BJ (cell line): ENCODE data around the gene TMEM128. TPM values are rescaled to one million over a fixed set of nuclear protein-coding genes. Genes with fewer than 3 reads are reported as not detected.

Source experiments
- CTCF ChIA-PET: fragments of 350-600 bp; formaldehyde crosslinking; extraction: SDS; loops from one replicate; lab custom pipeline; 2021; ENCODE audit warnings: antibody characterized with exemption, inconsistent platforms; lab: Yijun Ruan, JAX
- POLR2A ChIA-PET: fragments of 300-600 bp; sonication (Branson Sonifier 250); formaldehyde crosslinking; extraction: SDS; loops from one replicate; lab custom pipeline; 2021; ENCODE audit warnings: antibody characterized with exemption; lab: Charles Lee
- DNase-seq: peaks from one replicate; pipeline ENCODE4 v3.0.0-alpha.2; 2011; ENCODE audit warnings: low read depth
- H3K27me3 ChIP-seq: 2 replicates; pipeline ENCODE4 v1.6.0; 2011; ENCODE audit warnings: low read length; ENCODE audit not compliant: control insufficient read depth, insufficient read depth
- H3K36me3 ChIP-seq: 2 replicates; pipeline ENCODE4 v1.5.1; 2011; ENCODE audit warnings: low read length; ENCODE audit not compliant: control insufficient read depth, insufficient read depth
- H3K4me3 ChIP-seq: 2 replicates; pipeline ENCODE4 v1.5.1; 2011; ENCODE audit warnings: low read depth, mild to moderate bottlenecking, control low read depth, low read length
- CTCF ChIP-seq: IDR thresholded peaks from 2 replicates; pipeline ENCODE4 v1.5.1; 2011; ENCODE audit warnings: low read depth, mild to moderate bottlenecking, control low read depth, inconsistent platforms, low read length, moderate library complexity; ENCODE audit not compliant: insufficient read depth
- polyA minus RNA-seq: library from RNA; depleted of rRNA, polyadenylated mRNA; stranded (reverse); fragments of >200 nt; gene quantifications from 2 replicates; pipeline ENCODE4 v1.2.3, GENCODE V29; 2011; rRNA and poly(A)+ RNA removed
- polyA plus RNA-seq: library from polyadenylated mRNA; depleted of rRNA; stranded (reverse); fragments of >200 nt; gene quantifications from 2 replicates; pipeline ENCODE4 v1.2.3, GENCODE V29; 2011; rRNA removed

The TMEM128 gene
- polyA plus RNA-seq (23.1 and 35.5 TPM in 2 replicates), polyA minus RNA-seq (5.8 and 7.3 TPM in 2 replicates)

- TF ChIP-seq CTCF: peak; percentile 39
- DNase-seq: peak; percentile 47
- H3K36me3 ChIP-seq: peaks cover 4% of the 10 kb centered on the region
- ChIA-PET POLR2A (interaction anchor here (0.6 to 0.7 kb wide), 2 partner anchors 11 to 85 kb away, joined by 3 to 7 read pairs; no protein-coding TSS in a partner anchor), CTCF (interaction anchor here (0.5 to 2.4 kb wide), 5 partner anchors 12 to 88 kb away, joined by 3 to 16 read pairs (median 7); no protein-coding TSS in a partner anchor)
- no peaks in the 10 kb centered on the region for H3K27me3 ChIP-seq
- H3K4me3 ChIP-seq: peak within 1 kb of the TSS; percentile 96
Measured at GRCh38 chr4:4248029-4248884, at the start of gene TMEM128. TMEM128 (minus strand) TSS chr4:4248223; CDS start chr4:4248202, 21 bp downstream.

- DNase-seq: no peak
- POLR2A ChIA-PET: no interaction called here
- Histone ChIP-seq H3K4me3 (no peak overlapping the region), H3K36me3 (peaks cover 3% of the 10 kb centered on the region), H3K27me3 (no peaks in the 10 kb centered on the region)
- CTCF ChIA-PET: no interaction called here
- TF ChIP-seq CTCF: no peak
Measured at GRCh38 chr4:4296283-4296846, 48.3 kb upstream of the TMEM128 start.

- Histone ChIP-seq H3K4me3 (no peak overlapping the region), H3K27me3 (no peaks in the 10 kb centered on the region), H3K36me3 (no peaks in the 10 kb centered on the region)
- POLR2A ChIA-PET: no interaction called here
- CTCF ChIA-PET: no interaction called here
- no peak for TF ChIP-seq CTCF
- DNase-seq: no peak
Measured at GRCh38 chr4:4293279-4293678, 45.3 kb upstream of the TMEM128 start.

GRCh38 chr4:4289941-4290850 is 42.2 kb upstream of the TMEM128 start, which contains the start of the genes LYAR and ZBTB49:
LYAR (minus strand) TSS chr4:4290154; CDS start chr4:4283742, 6,412 bp downstream.
ZBTB49 (plus strand) TSS chr4:4290251; CDS start chr4:4299946, 9,695 bp downstream.
- no peak for TF ChIP-seq CTCF
- POLR2A ChIA-PET: no interaction called here
- no peaks in the 10 kb centered on the region for H3K27me3 ChIP-seq
- DNase-seq: peak; percentile 35
- peaks cover 2% of the 10 kb centered on the region; the same call in 1 of the 2 replicates for H3K36me3 ChIP-seq
- CTCF ChIA-PET: no interaction called here
- H3K4me3 ChIP-seq: peak within 1 kb of the TSS; percentile 93
